GM19043 (cell line): ENCODE data around the gene PRLHR.

Experiments
- ATAC-seq: cut with Tn5 transposase; IDR thresholded peaks from one replicate; pipeline ENCODE4 v1.9.1; 2021; ENCODE audit warnings: low read depth; ENCODE audit not compliant: unreplicated experiment

The PRLHR gene

GRCh38 chr10:118590334-118590733, 5.1 kb downstream of the PRLHR start:
- no peak for ATAC-seq

GRCh38 chr10:118587881-118588651, 7.4 kb downstream of the PRLHR start:
- ATAC-seq, result no peak

GRCh38 chr10:118586911-118587310, 8.5 kb downstream of the PRLHR start:
- ATAC-seq, result no peak

- no peak for ATAC-seq
These were observed 9.7 kb downstream of the PRLHR start for GRCh38 chr10:118585794-118586193.

- ATAC-seq, result no peak
These were observed 10.2 kb downstream of the PRLHR start for GRCh38 chr10:118585234-118585633.

GRCh38 chr10:118584181-118584954, 11.1 kb downstream of the PRLHR start:
- ATAC-seq, result no peak

- no peak for ATAC-seq
These were observed 11.8 kb downstream of the PRLHR start for GRCh38 chr10:118583611-118584010.

GRCh38 chr10:118582511-118582910, 12.9 kb downstream of the PRLHR start:
- no peak for ATAC-seq

GRCh38 chr10:118581340-118581739, 14.1 kb downstream of the PRLHR start:
- no peak for ATAC-seq

- no peak for ATAC-seq
These were observed 14.7 kb downstream of the PRLHR start for GRCh38 chr10:118580702-118581101.

- no peak for ATAC-seq
These were observed 21.9 kb downstream of the PRLHR start for GRCh38 chr10:118573512-118573911.

GRCh38 chr10:118572256-118573041, 23.0 kb downstream of the PRLHR start:
- ATAC-seq, result no peak

- ATAC-seq, result no peak
These were observed 24.3 kb downstream of the PRLHR start for GRCh38 chr10:118571123-118571522.

- no peak for ATAC-seq
These were observed 24.9 kb downstream of the PRLHR start for GRCh38 chr10:118570591-118570990.

GRCh38 chr10:118569882-118570252, 25.6 kb downstream of the PRLHR start:
- ATAC-seq, result no peak

GRCh38 chr10:118569241-118569881, 26.1 kb downstream of the PRLHR start:
- ATAC-seq, result no peak

- ATAC-seq, result no peak
These were observed 27.1 kb downstream of the PRLHR start for GRCh38 chr10:118568327-118568848.

- no peak for ATAC-seq
These were observed 27.7 kb downstream of the PRLHR start for GRCh38 chr10:118567701-118568248.

GRCh38 chr10:118566911-118567310, 28.5 kb downstream of the PRLHR start:
- ATAC-seq, result no peak
